Mesenteric fat pad (tissue), 1 donor: ENCODE data around the gene WDHD1. TPM values are rescaled to one million over a fixed set of nuclear protein-coding genes. Genes with fewer than 3 reads are reported as not detected.
"Not testable (repeated sequence)": the region's sequence is repeated elsewhere in the genome, so short reads cannot be mapped to it uniquely, and the experiment has no call there.

Experiments
- DNase-seq: peaks from one replicate; pipeline ENCODE4 v3.0.0-alpha.2; 2020; ENCODE audit warnings: low spot score
- long read RNA-seq: library from polyadenylated mRNA; unstranded; transcript quantifications from one replicate; pipeline ENCODE4 v2.0.0, GENCODE V29; 2020
- total RNA-seq: library from RNA; stranded (reverse); fragmentation: NEBNext Ultra II Directional; extraction: Animal tissue kit (Norgen Biotek cat#: 25700); gene quantifications from one replicate; pipeline ENCODE4 v1.2.1, GENCODE V29; 2021
- donor health status: DM: yes; HTN: yes; CAD: no.

WDHD1 gene
- 3.6 TPM for total RNA-seq
- long read RNA-seq, partial matches to known transcripts: 5 of 5 reads
- long read RNA-seq, other reads (novel, unspliced or antisense): 0 of 5 reads

- peak; percentile 99 for DNase-seq
Measured at GRCh38 chr14:55026793-55027561, at the start of gene WDHD1, which contains the start of gene SOCS4. Gene WDHD1 (minus strand): TSS chr14:55027099. CDS start chr14:55026787, 312 bp downstream. Gene SOCS4 (plus strand): TSS chr14:55027236. CDS start chr14:55043042, 15,806 bp downstream.

DNA sequence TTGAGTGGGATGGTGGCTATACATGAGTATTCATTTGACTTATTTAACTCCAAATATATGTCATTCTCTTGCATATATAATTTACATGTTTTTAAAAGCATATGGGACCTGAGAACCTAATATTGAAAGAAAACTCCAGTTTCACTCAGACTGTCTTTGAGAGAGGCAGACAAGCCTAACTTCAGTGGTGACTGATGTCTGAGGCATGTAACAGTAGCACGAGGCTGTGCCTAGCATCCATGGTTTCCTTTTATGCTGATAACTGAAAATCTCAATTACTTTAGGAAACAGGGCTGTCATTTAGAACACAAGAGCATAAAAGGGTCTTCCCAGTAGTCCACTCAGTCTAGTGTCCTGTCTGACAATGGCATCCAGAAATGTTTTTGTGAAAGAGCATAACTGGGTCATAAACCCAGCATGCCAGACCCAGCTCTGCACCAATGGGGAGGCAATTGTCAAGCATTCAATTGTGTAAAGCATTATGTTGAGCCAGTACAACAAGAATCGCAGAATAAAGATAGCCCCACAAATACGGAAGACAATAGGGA, 48.8 kb upstream of the WDHD1 start:
- DNase-seq: no peak

DNA sequence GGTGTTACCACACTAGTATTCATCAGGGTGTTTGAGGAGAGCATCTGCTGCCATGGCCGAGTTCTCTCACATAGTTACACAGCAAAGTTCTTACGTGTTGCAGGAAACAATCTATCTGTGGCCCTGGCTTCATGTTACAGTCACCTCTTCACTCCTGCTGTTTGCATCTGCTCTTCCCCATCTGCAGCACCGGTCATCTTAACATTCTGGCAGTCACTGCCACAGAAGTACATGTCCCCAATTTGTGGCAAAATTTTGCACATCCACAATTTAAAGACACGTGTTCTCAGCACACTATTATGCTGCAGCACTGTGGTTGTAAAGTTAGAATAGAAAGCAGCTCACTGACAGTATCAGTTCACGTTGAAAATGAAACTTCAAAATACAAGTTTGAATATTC, 47.8 kb upstream of the WDHD1 start:
- no peak for DNase-seq

DNA sequence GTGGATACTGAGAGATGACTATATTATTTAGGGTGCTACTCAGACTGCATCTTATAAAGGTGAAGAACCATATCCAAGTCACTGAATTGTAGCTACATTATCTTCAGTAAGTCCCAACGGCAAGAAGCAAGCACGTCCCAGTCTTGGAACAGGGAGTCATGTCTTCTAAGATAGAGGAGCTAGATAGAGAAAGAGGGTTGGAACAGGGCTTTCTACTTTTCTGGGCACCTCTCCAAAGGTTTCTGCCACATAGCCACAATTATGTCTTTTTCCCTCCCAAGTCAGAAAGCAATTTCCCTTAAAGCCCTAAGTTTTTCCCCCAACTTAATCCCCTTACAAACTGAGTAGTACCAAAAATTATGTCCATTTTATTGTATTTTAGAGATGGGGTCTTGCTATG, 47.0 kb upstream of the WDHD1 start:
- no peak for DNase-seq

DNA sequence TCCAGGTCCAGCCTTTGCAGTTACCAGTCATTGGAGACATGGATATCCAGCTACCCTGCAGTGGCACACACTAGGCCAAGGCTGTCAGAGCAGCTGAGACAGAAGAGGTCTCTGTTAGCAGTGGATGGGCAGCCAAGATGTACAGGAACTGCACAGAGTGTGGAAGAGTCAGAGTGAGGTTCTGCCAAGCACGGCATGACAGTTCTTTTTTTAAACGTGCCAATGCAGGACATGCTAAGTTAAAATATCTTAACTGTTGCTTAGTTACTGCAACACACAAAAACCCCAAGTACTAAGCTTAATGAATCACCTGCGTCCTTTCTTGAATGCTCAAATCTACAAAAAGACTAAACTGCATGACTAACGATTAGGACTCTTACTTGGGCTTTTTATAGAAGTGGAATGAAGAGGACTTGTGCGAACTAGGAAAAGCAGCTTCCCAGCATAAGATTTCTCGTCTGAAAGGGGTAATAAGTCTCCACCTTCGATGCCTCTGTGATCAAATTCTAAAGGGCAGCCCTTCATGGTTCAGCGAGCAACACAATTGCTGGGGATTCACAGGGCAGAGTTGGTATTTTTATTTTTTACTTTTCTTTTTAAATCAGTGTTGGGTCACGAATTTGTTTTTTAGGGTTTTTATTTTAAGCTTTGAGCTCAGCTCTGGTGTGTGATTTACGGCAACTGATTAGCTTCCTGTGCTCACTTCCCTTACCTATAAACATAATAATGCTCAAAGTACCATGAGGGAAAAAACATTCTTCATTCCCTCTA, 45.2 kb upstream of the WDHD1 start:
- no peak for DNase-seq

DNA sequence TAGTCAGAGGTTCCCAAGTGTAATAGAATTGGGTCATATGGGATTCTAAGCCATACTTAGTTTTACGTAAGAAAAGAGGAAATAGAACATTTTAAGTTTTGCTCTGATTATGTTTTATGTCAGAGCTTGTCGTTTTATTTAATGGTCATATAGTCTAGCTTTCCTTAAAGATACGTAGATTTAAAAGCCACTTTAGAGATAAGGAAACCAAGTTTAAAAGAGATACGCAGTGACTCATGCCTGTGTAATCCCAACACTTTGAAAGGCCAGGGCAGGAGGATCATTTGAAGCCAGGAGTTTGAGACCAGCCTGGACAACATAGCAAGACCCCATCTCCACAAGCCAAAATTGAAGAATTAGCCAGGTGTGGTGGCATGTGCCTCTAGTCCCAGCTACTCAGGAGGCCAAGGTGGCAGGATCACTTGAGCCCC, 44.1 kb upstream of the WDHD1 start:
- no peak for DNase-seq

DNA sequence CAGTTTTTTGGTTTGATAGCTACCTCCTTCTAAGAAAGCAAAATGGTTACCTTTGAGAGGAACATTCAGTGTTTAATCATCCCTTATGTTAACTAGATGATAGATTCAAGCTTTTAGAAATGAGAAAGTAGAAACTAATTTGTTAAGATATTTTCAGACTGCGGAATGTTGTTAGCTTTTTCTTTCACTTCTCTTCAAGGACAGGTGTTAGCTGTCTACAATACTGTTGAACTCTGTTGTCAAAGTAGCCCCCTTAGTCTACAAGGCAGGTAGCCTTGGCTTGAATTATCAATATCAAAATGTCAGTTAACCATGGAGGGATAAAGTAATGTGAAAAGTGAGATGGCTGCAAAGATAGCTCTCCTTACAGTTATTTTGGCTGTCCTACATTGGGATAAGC, 39.3 kb upstream of the WDHD1 start:
- DNase-seq: no peak

DNA sequence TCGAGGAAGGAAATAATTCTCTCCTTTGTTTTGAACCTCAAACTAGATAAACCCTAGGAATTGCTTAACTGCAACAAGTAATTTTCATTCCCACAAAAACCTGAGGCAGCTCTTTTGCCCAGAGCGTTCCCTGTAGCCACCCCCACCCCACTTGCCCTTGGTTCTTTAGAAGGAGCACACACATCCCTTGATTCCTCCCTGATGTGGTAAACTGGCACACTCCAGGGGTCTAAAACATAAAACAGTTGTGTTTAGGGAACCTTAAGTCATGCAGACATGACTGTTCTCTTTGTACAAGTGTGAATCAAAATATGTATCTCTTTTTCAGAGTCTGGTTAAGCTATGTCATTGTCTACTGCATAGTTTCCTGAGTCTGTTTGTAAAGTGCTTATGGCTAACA, 38.5 kb upstream of the WDHD1 start:
- DNase-seq: no peak

DNA sequence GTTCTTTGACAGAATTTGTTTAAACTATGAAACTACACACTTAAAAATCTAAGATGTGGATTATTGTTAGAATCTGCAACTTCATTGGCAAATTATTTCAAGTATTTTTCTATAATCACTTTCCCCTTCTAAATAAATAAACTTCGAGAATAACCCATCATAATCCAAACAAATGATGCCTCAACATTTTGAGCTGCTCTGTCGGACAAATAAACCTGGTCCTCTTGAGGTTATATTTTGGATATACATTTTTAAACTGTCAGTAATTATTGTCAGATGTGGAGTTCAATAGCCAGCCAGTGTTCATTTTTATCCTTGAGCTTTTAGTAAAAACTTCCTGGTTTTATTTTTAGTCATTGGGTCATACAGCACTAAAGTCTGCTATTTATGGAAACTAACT, 38.0 kb upstream of the WDHD1 start:
- not testable (repeated sequence) for DNase-seq

- no peak for DNase-seq
Measured at GRCh38 chr14:55062517-55063351, 35.8 kb upstream of the WDHD1 start.

GRCh38 chr14:55059333-55059732, 32.4 kb upstream of the WDHD1 start:
- DNase-seq: no peak

DNA sequence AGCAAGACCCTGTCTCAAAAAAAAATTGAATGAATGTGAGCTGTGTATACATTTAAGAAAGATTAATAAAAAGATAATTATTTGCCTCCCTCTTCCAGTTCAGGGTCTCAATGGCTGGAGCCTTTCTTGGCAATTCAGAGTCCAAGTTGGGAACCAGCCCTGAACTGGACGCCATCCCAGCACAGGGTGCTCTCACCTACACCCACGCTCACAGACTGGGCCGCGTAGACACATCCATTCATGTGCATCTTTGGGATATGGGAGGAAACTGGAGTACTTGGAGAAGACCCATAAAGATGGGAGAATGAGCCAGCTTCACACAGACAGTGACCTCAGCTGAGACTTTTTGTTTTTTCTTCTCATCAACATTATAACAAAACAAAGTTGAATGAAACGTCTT, 31.0 kb upstream of the WDHD1 start:
- DNase-seq: no peak

- no peak for DNase-seq
Measured at GRCh38 chr14:55054098-55054497, 27.2 kb upstream of the WDHD1 start.

- DNase-seq: no peak
Measured at GRCh38 chr14:55053500-55053899, 26.6 kb upstream of the WDHD1 start.

GRCh38 chr14:55053018-55053417, 26.1 kb upstream of the WDHD1 start:
- DNase-seq: no peak

DNA sequence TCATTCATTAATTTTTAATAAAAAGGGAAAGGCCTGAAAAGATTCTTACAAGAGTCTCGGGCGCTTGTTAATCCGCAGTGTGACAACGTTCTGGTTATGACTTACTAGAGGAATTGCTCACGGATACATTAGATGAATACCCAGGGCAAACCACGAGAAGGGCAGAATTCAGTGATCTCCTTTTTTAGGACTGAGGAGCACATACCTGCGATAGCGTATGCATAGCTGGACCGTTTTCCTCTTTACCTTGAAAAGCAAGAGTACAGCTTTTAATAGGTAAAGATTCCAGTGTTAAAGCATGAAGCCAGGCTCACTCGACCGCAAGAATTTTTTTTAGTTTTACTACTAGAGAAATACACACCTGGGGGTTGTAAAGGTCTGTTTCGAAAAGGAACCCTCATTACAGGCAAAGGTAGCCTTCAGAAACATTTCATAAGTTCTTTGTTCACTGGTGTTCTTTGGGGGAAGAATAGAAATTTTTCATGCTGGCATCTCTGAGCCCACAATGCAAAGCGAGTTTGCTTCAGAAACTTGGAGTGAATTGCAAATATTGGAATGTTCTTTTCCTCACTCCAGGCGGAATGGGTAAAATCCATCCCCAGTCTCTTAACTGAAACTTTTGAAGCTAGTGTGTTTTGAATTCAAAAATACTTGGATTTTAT, 25.5 kb upstream of the WDHD1 start:
- DNase-seq: no peak

- DNase-seq: peak; percentile 98
Measured at GRCh38 chr14:55051423-55052268, 24.7 kb upstream of the WDHD1 start, which contains the start of gene MAPK1IP1L. Gene MAPK1IP1L (plus strand): TSS chr14:55051647. CDS start chr14:55061684, 10,037 bp downstream.

DNA sequence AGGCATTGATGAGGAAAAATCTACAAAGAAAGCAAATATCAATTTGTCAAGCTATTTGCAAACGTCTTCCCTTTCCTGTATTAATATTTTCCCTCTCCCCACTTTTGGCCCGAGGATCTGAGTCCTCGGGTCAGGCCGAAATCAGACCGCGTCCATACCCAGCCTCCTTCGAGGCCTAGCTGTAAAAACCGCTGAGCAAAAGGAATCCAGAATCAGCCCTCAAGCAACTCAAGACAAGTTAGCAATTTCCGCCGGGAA, 24.2 kb upstream of the WDHD1 start:
- no peak for DNase-seq

GRCh38 chr14:55048900-55049436, 22.1 kb upstream of the WDHD1 start:
- DNase-seq: no peak
